SU-DHL-6 (cell line): ENCODE results near the gene NKAPL.

Source experiments
- H2AFZ ChIP-seq: fragments of 200-600 bp; sonication (generic); 2 replicates; pipeline ENCODE4 v1.6.1; 2014; ENCODE audit warnings: low read depth, mild to moderate bottlenecking, moderate library complexity, mixed read lengths, antibody characterized with exemption, low read length; ENCODE audit not compliant: severe bottlenecking
- H3F3A ChIP-seq: fragments of 200-600 bp; shearing (Covaris generic); 2 replicates; pipeline ENCODE4 v1.6.0; 2016; ENCODE audit warnings: antibody characterized with exemption, mild to moderate bottlenecking; ENCODE audit not compliant: insufficient read depth
- H3K27ac ChIP-seq: fragments of 200-600 bp; sonication (generic); 2 replicates; pipeline ENCODE4 v1.5.1; 2016; ENCODE audit warnings: low read depth, mild to moderate bottlenecking, low read length, moderate library complexity, mixed read lengths
- H3K27me3 ChIP-seq: fragments of 200-600 bp; sonication (generic), shearing (Covaris generic); 2 replicates; pipeline ENCODE4 v1.6.0; 2014; ENCODE audit warnings: mild to moderate bottlenecking, low read length
- H3K36me3 ChIP-seq: fragments of 200-600 bp; sonication (generic); 2 replicates; pipeline ENCODE4 v1.6.1; 2014; ENCODE audit warnings: mild to moderate bottlenecking, low read length, mixed read lengths
- H3K4me2 ChIP-seq: fragments of 300-600, 200-600 bp; shearing (Covaris generic), sonication (generic); 2 replicates; pipeline ENCODE4 v1.6.0; 2014; ENCODE audit warnings: low read length, low read depth, mild to moderate bottlenecking; ENCODE audit not compliant: poor library complexity, severe bottlenecking
- H3K4me3 ChIP-seq: fragments of 200-600 bp; sonication (generic); 2 replicates; pipeline ENCODE4 v1.5.1; 2014; ENCODE audit warnings: antibody characterized with exemption, low read length, mild to moderate bottlenecking, mixed read lengths; ENCODE audit not compliant: insufficient read depth, poor library complexity, severe bottlenecking
- H3K79me2 ChIP-seq: fragments of 200-600 bp; sonication (generic); 2 replicates; pipeline ENCODE4 v1.6.1; 2014; ENCODE audit warnings: mild to moderate bottlenecking, low read length, moderate library complexity; ENCODE audit not compliant: insufficient read depth
- H3K9ac ChIP-seq: fragments of 200-600 bp; sonication (generic); 2 replicates; pipeline ENCODE4 v1.7.0; 2014; ENCODE audit warnings: mild to moderate bottlenecking, low read length
- H3K9me2 ChIP-seq: fragments of 200-600 bp; sonication (generic); replicated peaks from 2 replicates; pipeline ENCODE4 v1.6.1; 2014; ENCODE audit warnings: low read length; ENCODE audit not compliant: insufficient read depth
- H3K9me3 ChIP-seq: fragments of 200-600 bp; sonication (generic); 2 replicates; pipeline ENCODE4 v1.6.1; 2014; ENCODE audit warnings: low read length, mixed read lengths; ENCODE audit not compliant: insufficient read depth
- H4K20me1 ChIP-seq: fragments of 200-600 bp; sonication (generic); 2 replicates; pipeline ENCODE4 v1.6.1; 2014; ENCODE audit warnings: low read depth, mild to moderate bottlenecking, antibody characterized with exemption, low read length, moderate library complexity, mixed read lengths
- CTCF ChIP-seq: fragments of 200-600 bp; sonication (generic); IDR thresholded peaks from one replicate; pipeline ENCODE4 v1.5.1; 2017; ENCODE audit warnings: antibody characterized with exemption, mild to moderate bottlenecking, low read length, moderate library complexity; ENCODE audit not compliant: insufficient read depth, poor library complexity, severe bottlenecking
- EZH2phosphoT487 ChIP-seq: fragments of 200-600 bp; sonication (generic), shearing (Covaris generic); conservative IDR thresholded peaks from 2 replicates; pipeline ENCODE4 v1.6.1; 2018; ENCODE audit warnings: mild to moderate bottlenecking, antibody characterized with exemption, low read length, moderate library complexity, mixed read lengths

Gene NKAPL

GRCh38 chr6:28252009-28252975 is 6.8 kb upstream of the NKAPL start, which contains the start of gene ZKSCAN4:
Gene ZKSCAN4 (minus strand): TSS chr6:28252269. CDS start chr6:28251980, 289 bp downstream.
- no peaks in the 10 kb centered on the region for H4K20me1 ChIP-seq
- peak within 1 kb of the TSS; percentile 89 for H2AFZ ChIP-seq
- TF ChIP-seq EZH2phosphoT487 = no peak
- no peak for TF ChIP-seq CTCF
- peak within 1 kb of the TSS; percentile 95 for H3K4me3 ChIP-seq
- peak within 1 kb of the TSS; percentile 18 for H3K27ac ChIP-seq
- 0 out of 2 replicates have a peak, but pooled peaks cover 3% of the 10 kb centered on the region for H3K36me3 ChIP-seq
- no peaks in the 10 kb centered on the region for H3F3A ChIP-seq
- H3K9ac ChIP-seq = peak within 1 kb of the TSS; percentile 77
- H3K9me2 ChIP-seq = no peaks in the 10 kb centered on the region
- no peaks in the 10 kb centered on the region for H3K27me3 ChIP-seq
- no peaks in the 10 kb centered on the region for H3K9me3 ChIP-seq
- H3K79me2 ChIP-seq = peaks cover 19% of the 10 kb centered on the region
- peak within 1 kb of the TSS; percentile 67 for H3K4me2 ChIP-seq

GRCh38 chr6:28254121-28254519 is 5.0 kb upstream of the NKAPL start:
- Histone ChIP-seq H3K79me2 (peaks cover 19% of the 10 kb centered on the region), H3K4me3 (no peak overlapping the region), H3K9ac (no peak overlapping the region), H3K9me3 (no peaks in the 10 kb centered on the region), H3K9me2 (no peaks in the 10 kb centered on the region), H3K27me3 (no peaks in the 10 kb centered on the region), H3K27ac (no peak overlapping the region), H3K4me2 (no peak overlapping the region), H3F3A (no peaks in the 10 kb centered on the region), H2AFZ (no peak overlapping the region), H4K20me1 (no peaks in the 10 kb centered on the region), H3K36me3 (no peaks in the 10 kb centered on the region)
- TF ChIP-seq EZH2phosphoT487 = no peak
- no peak for TF ChIP-seq CTCF

- no peaks in the 10 kb centered on the region for H3F3A ChIP-seq
- TF ChIP-seq EZH2phosphoT487 (no peak), CTCF (no peak)
- no peak overlapping the region for H3K9ac ChIP-seq
- H3K79me2 ChIP-seq = peaks cover under 1% of the 10 kb centered on the region; the same call in 1 of the 2 replicates
- no peaks in the 10 kb centered on the region for H3K27me3 ChIP-seq
- H4K20me1 ChIP-seq = no peaks in the 10 kb centered on the region
- H3K36me3 ChIP-seq = no peaks in the 10 kb centered on the region
- no peak overlapping the region for H3K27ac ChIP-seq
- no peak overlapping the region for H3K4me2 ChIP-seq
- H2AFZ ChIP-seq = no peak overlapping the region
- H3K4me3 ChIP-seq = no peak overlapping the region
- no peaks in the 10 kb centered on the region for H3K9me3 ChIP-seq
- H3K9me2 ChIP-seq = no peaks in the 10 kb centered on the region
Measured at GRCh38 chr6:28257042-28257441, 2.1 kb upstream of the NKAPL start.
